HG02571 (cell line): ENCODE results near the gene NMRAL1.

Experiments
- ATAC-seq: cut with Tn5 transposase; IDR thresholded peaks from one replicate; pipeline ENCODE4 v1.9.1; 2021; ENCODE audit warnings: mild to moderate bottlenecking, moderate library complexity; ENCODE audit not compliant: unreplicated experiment

Gene NMRAL1

GRCh38 chr16:4467916-4468315 is 6.5 kb downstream of the NMRAL1 start:
- no peak for ATAC-seq

- ATAC-seq = no peak
Measured at GRCh38 chr16:4465977-4466779, 8.2 kb downstream of the NMRAL1 start.

GRCh38 chr16:4463522-4464163 is 10.8 kb downstream of the NMRAL1 start:
- ATAC-seq = no peak

GRCh38 chr16:4461250-4462085 is 13.0 kb downstream of the NMRAL1 start:
- ATAC-seq = no peak

GRCh38 chr16:4460936-4461249 is 13.5 kb downstream of the NMRAL1 start:
- ATAC-seq = no peak

- no peak for ATAC-seq
Measured at GRCh38 chr16:4455951-4456350, 18.5 kb downstream of the NMRAL1 start.

GRCh38 chr16:4455081-4455480 is 19.3 kb downstream of the NMRAL1 start:
- no peak for ATAC-seq

- no peak for ATAC-seq
Measured at GRCh38 chr16:4454623-4455022, 19.8 kb downstream of the NMRAL1 start.

GRCh38 chr16:4452674-4453073 is 21.8 kb downstream of the NMRAL1 start:
- ATAC-seq = no peak

- no peak for ATAC-seq
Measured at GRCh38 chr16:4450931-4451519, 23.4 kb downstream of the NMRAL1 start.

GRCh38 chr16:4450430-4450829 is 24.0 kb downstream of the NMRAL1 start:
- no peak for ATAC-seq

GRCh38 chr16:4443986-4444385 is 30.4 kb downstream of the NMRAL1 start:
- no peak for ATAC-seq

- no peak for ATAC-seq
Measured at GRCh38 chr16:4443271-4443670, 31.2 kb downstream of the NMRAL1 start.

- ATAC-seq = no peak
Measured at GRCh38 chr16:4442371-4442770, 32.1 kb downstream of the NMRAL1 start.

- ATAC-seq = no peak
Measured at GRCh38 chr16:4437366-4437765, 37.1 kb downstream of the NMRAL1 start.

GRCh38 chr16:4435337-4436067 is 38.9 kb downstream of the NMRAL1 start:
- ATAC-seq = no peak

GRCh38 chr16:4433914-4434787 is 40.3 kb downstream of the NMRAL1 start:
- ATAC-seq = no peak

GRCh38 chr16:4433228-4433627 is 41.2 kb downstream of the NMRAL1 start:
- ATAC-seq = no peak

GRCh38 chr16:4431023-4431422 is 43.4 kb downstream of the NMRAL1 start:
- no peak for ATAC-seq

- no peak for ATAC-seq
Measured at GRCh38 chr16:4428500-4428899, 45.9 kb downstream of the NMRAL1 start.
